SK-N-SH (cell line): ENCODE data around the gene ATP13A3. TPM values are rescaled to one million over a fixed set of nuclear protein-coding genes. Genes with fewer than 3 reads are reported as not detected.

Experiments
- CTCF ChIA-PET: fragments of 300-600, 350-600 bp; formaldehyde crosslinking; extraction: SDS; loops from one replicate; lab custom pipeline; 2021; lab: Yijun Ruan, JAX
- POLR2A ChIA-PET: fragments of 350-600 bp; sonication (Branson Sonifier 250); formaldehyde crosslinking; extraction: SDS; loops from one replicate; lab custom pipeline; 2020; ENCODE audit warnings: antibody characterized with exemption, inconsistent platforms; lab: Yijun Ruan, JAX
- DNase-seq: peaks from one replicate; pipeline ENCODE4 v3.0.0; 2012
- H2AFZ ChIP-seq: fragments of 200-600 bp; sonication (generic); 2 replicates; pipeline ENCODE4 v1.8.1; 2016; ENCODE audit warnings: antibody characterized with exemption, mild to moderate bottlenecking, low read depth
- H3F3A ChIP-seq: fragments of 200-600 bp; sonication (generic); replicated peaks from 2 replicates; pipeline ENCODE3; 2016; ENCODE audit warnings: antibody characterized with exemption, mild to moderate bottlenecking; ENCODE audit not compliant: insufficient read depth
- H3K27ac ChIP-seq, 2 experiments: fragments of 200-500 bp in 1 of 2; fragments of 200-600 bp in 1 of 2; sonication (Bioruptor generic) in 1 of 2; sonication (generic), shearing (Covaris generic) in 1 of 2; 2 replicates each; pipeline versions ENCODE4 v1.5.1 to v1.6.1; 2014 to 2016; ENCODE audit warnings: low read depth in 2 of 2, inconsistent platforms in 1 of 2, low read length in 1 of 2, mild to moderate bottlenecking in 1 of 2, mixed read lengths in 1 of 2
- H3K27me3 ChIP-seq: fragments of 200-600 bp; sonication (generic), shearing (Covaris generic); 2 replicates; pipeline ENCODE4 v1.6.1; 2016; ENCODE audit warnings: mixed run types; ENCODE audit not compliant: insufficient read depth
- H3K36me3 ChIP-seq, 2 experiments: fragments of 200-500 bp in 1 of 2; fragments of 200-600 bp in 1 of 2; sonication (Bioruptor generic) in 1 of 2; sonication (generic) in 1 of 2; replicated peaks in 1 of 2; 2 replicates each; pipeline versions ENCODE3 to v1.5.1; 2014 to 2016; ENCODE audit warnings: low read length in 1 of 2, mild to moderate bottlenecking in 1 of 2; ENCODE audit not compliant: insufficient read depth in 2 of 2, control insufficient read depth in 1 of 2
- H3K4me1 ChIP-seq, 2 experiments: fragments of 200-500 bp in 1 of 2; fragments of 200-600 bp in 1 of 2; sonication (Bioruptor generic) in 1 of 2; sonication (generic), shearing (Covaris generic) in 1 of 2; 2 replicates each; pipeline versions ENCODE4 v1.5.1 to v1.6.1; 2014 to 2016; ENCODE audit warnings: low read depth in 1 of 2, low read length in 1 of 2, mixed run types in 1 of 2; ENCODE audit not compliant: insufficient read depth in 2 of 2, control insufficient read depth in 1 of 2
- H3K4me2 ChIP-seq: fragments of 200-600 bp; sonication (generic), shearing (Covaris generic); 2 replicates; pipeline ENCODE4 v1.6.1; 2017; ENCODE audit warnings: mixed run types
- H3K4me3 ChIP-seq, 2 experiments: fragments of 200-500 bp in 1 of 2; fragments of 200-600 bp in 1 of 2; sonication (Bioruptor generic) in 1 of 2; sonication (generic), shearing (Covaris generic) in 1 of 2; 2 replicates each; pipeline versions ENCODE4 v1.5.1 to v1.8.1; 2014 to 2016; ENCODE audit warnings: low read depth in 2 of 2, inconsistent platforms in 1 of 2, low read length in 1 of 2, mild to moderate bottlenecking in 1 of 2, mixed read lengths in 1 of 2, moderate library complexity in 1 of 2
- H3K79me2 ChIP-seq: fragments of 200-600 bp; sonication (generic); 2 replicates; pipeline ENCODE4 v1.8.1; 2017; ENCODE audit warnings: mild to moderate bottlenecking; ENCODE audit not compliant: insufficient read depth
- H3K9ac ChIP-seq: fragments of 200-600 bp; sonication (generic); 2 replicates; pipeline ENCODE4 v1.6.1; 2017; ENCODE audit warnings: mixed run types
- H3K9me2 ChIP-seq: fragments of 200-600 bp; sonication (generic); 2 replicates; pipeline ENCODE4 v1.6.1; 2017; ENCODE audit warnings: mixed run types
- H3K9me3 ChIP-seq: fragments of 200-600 bp; sonication (generic); 2 replicates; pipeline ENCODE4 v1.6.1; 2017; ENCODE audit warnings: mixed run types, mild to moderate bottlenecking, moderate library complexity
- H4K20me1 ChIP-seq: fragments of 200-600 bp; sonication (generic); 2 replicates; pipeline ENCODE4 v1.6.1; 2017; ENCODE audit warnings: mild to moderate bottlenecking, mixed run types; ENCODE audit not compliant: insufficient read depth
- FOXJ3 ChIP-seq: sonication (generic); formaldehyde crosslinking; IDR thresholded peaks from 2 replicates; pipeline ENCODE4 v1.5.1; 2020; ENCODE audit warnings: mild to moderate bottlenecking, missing genetic modification reagents
- FOXM1 ChIP-seq: IDR thresholded peaks from 2 replicates; pipeline ENCODE4 v1.4.0; 2012; ENCODE audit warnings: low read depth, mild to moderate bottlenecking
- MEF2A ChIP-seq: IDR thresholded peaks from 2 replicates; pipeline ENCODE4 v1.4.0; 2012; ENCODE audit warnings: low read depth, borderline replicate concordance
- MXI1 ChIP-seq: IDR thresholded peaks from 2 replicates; pipeline ENCODE4 v1.6.1; 2012; ENCODE audit warnings: mild to moderate bottlenecking, low read depth, low read length, improper control_type of control experiment
- NRF1 ChIP-seq: IDR thresholded peaks from 2 replicates; pipeline ENCODE4 v1.6.1; 2012; ENCODE audit warnings: low read depth, mild to moderate bottlenecking, low read length
- RFX5 ChIP-seq: IDR thresholded peaks from 2 replicates; pipeline ENCODE4 v1.6.1; 2012; ENCODE audit warnings: mild to moderate bottlenecking, improper control_type of control experiment, low read length
- SMC3 ChIP-seq: IDR thresholded peaks from 2 replicates; pipeline ENCODE4 v1.6.1; 2012; ENCODE audit warnings: low read depth, low read length, improper control_type of control experiment
- TEAD4 ChIP-seq: IDR thresholded peaks from 2 replicates; pipeline ENCODE4 v1.4.0; 2012; ENCODE audit warnings: mild to moderate bottlenecking, borderline replicate concordance; ENCODE audit not compliant: insufficient read depth
- WGBS: methylation state at CpG from one replicate; pipeline ENCODE4 v1.1.6; 2017; ENCODE audit warnings: low lambda C conversion rate; 5-methylcytosine and 5-hydroxymethylcytosine counted together
- polyA plus RNA-seq, 3 experiments: library from polyadenylated mRNA; depleted of rRNA; stranded (reverse); fragments of >200 nt; gene quantifications; 2 replicates each; pipeline ENCODE4 v1.2.3, GENCODE V29; 2012
- TF ChIP-seq, protein P1 (sequence below): IDR thresholded peaks from 2 replicates; pipeline ENCODE4 v1.4.0; 2012; ENCODE audit warnings: low read depth, borderline replicate concordance
- TF ChIP-seq, protein P2 (sequence below): IDR thresholded peaks from 2 replicates; pipeline ENCODE4 v1.4.0; 2012; ENCODE audit warnings: low read depth
- TF ChIP-seq, protein P3 (sequence below): fragments of 150-350 bp; IDR thresholded peaks from 2 replicates; pipeline ENCODE4 v1.6.1; 2017; ENCODE audit warnings: antibody characterized with exemption, low read length, low read depth, borderline replicate concordance
- TF ChIP-seq, protein P4 (sequence below): fragments of 150-350 bp; IDR thresholded peaks from 2 replicates; pipeline ENCODE4 v1.6.1; 2016; ENCODE audit warnings: mild to moderate bottlenecking, low read depth, low read length
- TF ChIP-seq, protein P5 (sequence below): fragments of 200-600 bp; sonication (generic); IDR thresholded peaks from 2 replicates; pipeline ENCODE4 v1.6.1; 2017; ENCODE audit warnings: antibody characterized with exemption, mild to moderate bottlenecking, moderate library complexity
- TF ChIP-seq, protein P6 (sequence below): IDR thresholded peaks from 2 replicates; pipeline ENCODE4 v1.6.1; 2012; ENCODE audit warnings: mild to moderate bottlenecking, low read depth, low read length, moderate library complexity
- TF ChIP-seq, protein P7 (sequence below): IDR thresholded peaks from 2 replicates; pipeline ENCODE4 v1.4.0; 2012; ENCODE audit warnings: low read depth, borderline replicate concordance

Gene ATP13A3
- polyA plus RNA-seq, 1 of the 3 experiments (the other 2 are of a cell fraction) = 48.2 TPM

DNA sequence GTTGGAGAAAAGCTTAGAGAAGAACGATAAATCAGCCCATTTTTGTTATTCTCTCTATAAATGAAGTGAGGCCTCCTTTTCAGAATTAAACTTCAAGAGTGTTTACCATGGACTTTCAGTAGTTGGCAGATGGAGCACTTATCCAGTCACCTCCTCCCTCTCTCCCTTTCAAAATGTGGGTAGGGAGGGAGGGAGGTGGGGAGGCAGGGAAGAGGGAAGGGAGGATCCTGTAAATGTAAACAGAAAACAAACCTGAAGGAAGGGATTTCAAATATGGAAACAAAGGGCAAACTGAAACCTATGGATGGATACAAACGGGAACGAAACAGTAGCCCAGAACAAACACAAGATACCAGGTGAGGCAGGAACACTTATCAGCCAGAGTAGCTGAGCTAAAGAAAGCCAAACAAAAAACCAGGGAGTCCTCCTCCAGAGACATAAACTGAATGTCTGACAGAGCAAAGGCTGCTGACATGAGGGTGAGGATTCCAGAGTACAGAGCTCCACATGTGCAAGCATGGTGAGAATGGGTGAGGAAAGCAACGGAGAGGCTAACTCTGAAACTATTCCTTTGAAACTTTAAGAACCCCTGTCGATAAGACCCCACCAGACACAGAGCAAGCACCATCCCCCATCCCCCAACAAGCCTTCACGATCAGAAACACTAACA lies 46.8 kb downstream of the ATP13A3 start:
- no peak overlapping the region for H3K4me2 ChIP-seq

More for the DNA sequence above, 46.8 kb downstream of the ATP13A3 start:
- H3K9ac ChIP-seq = no peak overlapping the region
- H3K27ac ChIP-seq = no peak overlapping the region
- H2AFZ ChIP-seq = no peak overlapping the region
- CTCF ChIA-PET = interaction anchor here (2.4 kb wide), 1 partner anchor 10 kb away, joined by 9 read pairs; no protein-coding TSS in a partner anchor
- no peaks in the 10 kb centered on the region; a peak in 1 of 4 replicates for H3K4me1 ChIP-seq
- H3K9me2 ChIP-seq = no peaks in the 10 kb centered on the region
- no peaks in the 10 kb centered on the region for H3K27me3 ChIP-seq
- POLR2A ChIA-PET = no interaction called here
- no peak overlapping the region for H3K4me3 ChIP-seq
- peaks cover 85 to 86% of the 10 kb centered on the region in 2 experiments for H3K36me3 ChIP-seq
- H3K79me2 ChIP-seq = peaks cover 63% of the 10 kb centered on the region
- H4K20me1 ChIP-seq = no peaks in the 10 kb centered on the region
- TF ChIP-seq, protein P1, sequence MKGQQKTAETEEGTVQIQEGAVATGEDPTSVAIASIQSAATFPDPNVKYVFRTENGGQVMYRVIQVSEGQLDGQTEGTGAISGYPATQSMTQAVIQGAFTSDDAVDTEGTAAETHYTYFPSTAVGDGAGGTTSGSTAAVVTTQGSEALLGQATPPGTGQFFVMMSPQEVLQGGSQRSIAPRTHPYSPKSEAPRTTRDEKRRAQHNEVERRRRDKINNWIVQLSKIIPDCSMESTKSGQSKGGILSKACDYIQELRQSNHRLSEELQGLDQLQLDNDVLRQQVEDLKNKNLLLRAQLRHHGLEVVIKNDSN = no peak
- TF ChIP-seq MXI1 = no peak
- TF ChIP-seq NRF1 = no peak
- TF ChIP-seq, protein P2, sequence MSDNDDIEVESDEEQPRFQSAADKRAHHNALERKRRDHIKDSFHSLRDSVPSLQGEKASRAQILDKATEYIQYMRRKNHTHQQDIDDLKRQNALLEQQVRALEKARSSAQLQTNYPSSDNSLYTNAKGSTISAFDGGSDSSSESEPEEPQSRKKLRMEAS = no peak
- TF ChIP-seq, protein P3, sequence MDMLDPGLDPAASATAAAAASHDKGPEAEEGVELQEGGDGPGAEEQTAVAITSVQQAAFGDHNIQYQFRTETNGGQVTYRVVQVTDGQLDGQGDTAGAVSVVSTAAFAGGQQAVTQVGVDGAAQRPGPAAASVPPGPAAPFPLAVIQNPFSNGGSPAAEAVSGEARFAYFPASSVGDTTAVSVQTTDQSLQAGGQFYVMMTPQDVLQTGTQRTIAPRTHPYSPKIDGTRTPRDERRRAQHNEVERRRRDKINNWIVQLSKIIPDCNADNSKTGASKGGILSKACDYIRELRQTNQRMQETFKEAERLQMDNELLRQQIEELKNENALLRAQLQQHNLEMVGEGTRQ = no peak
- no peak for TF ChIP-seq MEF2A
- TF ChIP-seq, protein P4, sequence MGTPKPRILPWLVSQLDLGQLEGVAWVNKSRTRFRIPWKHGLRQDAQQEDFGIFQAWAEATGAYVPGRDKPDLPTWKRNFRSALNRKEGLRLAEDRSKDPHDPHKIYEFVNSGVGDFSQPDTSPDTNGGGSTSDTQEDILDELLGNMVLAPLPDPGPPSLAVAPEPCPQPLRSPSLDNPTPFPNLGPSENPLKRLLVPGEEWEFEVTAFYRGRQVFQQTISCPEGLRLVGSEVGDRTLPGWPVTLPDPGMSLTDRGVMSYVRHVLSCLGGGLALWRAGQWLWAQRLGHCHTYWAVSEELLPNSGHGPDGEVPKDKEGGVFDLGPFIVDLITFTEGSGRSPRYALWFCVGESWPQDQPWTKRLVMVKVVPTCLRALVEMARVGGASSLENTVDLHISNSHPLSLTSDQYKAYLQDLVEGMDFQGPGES = no peak
- TF ChIP-seq, protein P5, sequence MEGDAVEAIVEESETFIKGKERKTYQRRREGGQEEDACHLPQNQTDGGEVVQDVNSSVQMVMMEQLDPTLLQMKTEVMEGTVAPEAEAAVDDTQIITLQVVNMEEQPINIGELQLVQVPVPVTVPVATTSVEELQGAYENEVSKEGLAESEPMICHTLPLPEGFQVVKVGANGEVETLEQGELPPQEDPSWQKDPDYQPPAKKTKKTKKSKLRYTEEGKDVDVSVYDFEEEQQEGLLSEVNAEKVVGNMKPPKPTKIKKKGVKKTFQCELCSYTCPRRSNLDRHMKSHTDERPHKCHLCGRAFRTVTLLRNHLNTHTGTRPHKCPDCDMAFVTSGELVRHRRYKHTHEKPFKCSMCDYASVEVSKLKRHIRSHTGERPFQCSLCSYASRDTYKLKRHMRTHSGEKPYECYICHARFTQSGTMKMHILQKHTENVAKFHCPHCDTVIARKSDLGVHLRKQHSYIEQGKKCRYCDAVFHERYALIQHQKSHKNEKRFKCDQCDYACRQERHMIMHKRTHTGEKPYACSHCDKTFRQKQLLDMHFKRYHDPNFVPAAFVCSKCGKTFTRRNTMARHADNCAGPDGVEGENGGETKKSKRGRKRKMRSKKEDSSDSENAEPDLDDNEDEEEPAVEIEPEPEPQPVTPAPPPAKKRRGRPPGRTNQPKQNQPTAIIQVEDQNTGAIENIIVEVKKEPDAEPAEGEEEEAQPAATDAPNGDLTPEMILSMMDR = no peak
- no peak for TF ChIP-seq FOXM1
- TF ChIP-seq, protein P6, sequence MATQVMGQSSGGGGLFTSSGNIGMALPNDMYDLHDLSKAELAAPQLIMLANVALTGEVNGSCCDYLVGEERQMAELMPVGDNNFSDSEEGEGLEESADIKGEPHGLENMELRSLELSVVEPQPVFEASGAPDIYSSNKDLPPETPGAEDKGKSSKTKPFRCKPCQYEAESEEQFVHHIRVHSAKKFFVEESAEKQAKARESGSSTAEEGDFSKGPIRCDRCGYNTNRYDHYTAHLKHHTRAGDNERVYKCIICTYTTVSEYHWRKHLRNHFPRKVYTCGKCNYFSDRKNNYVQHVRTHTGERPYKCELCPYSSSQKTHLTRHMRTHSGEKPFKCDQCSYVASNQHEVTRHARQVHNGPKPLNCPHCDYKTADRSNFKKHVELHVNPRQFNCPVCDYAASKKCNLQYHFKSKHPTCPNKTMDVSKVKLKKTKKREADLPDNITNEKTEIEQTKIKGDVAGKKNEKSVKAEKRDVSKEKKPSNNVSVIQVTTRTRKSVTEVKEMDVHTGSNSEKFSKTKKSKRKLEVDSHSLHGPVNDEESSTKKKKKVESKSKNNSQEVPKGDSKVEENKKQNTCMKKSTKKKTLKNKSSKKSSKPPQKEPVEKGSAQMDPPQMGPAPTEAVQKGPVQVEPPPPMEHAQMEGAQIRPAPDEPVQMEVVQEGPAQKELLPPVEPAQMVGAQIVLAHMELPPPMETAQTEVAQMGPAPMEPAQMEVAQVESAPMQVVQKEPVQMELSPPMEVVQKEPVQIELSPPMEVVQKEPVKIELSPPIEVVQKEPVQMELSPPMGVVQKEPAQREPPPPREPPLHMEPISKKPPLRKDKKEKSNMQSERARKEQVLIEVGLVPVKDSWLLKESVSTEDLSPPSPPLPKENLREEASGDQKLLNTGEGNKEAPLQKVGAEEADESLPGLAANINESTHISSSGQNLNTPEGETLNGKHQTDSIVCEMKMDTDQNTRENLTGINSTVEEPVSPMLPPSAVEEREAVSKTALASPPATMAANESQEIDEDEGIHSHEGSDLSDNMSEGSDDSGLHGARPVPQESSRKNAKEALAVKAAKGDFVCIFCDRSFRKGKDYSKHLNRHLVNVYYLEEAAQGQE = no peak
- TF ChIP-seq FOXJ3 = no peak
- TF ChIP-seq SMC3 = no peak
- no peak for TF ChIP-seq TEAD4
- no peak for TF ChIP-seq RFX5
- TF ChIP-seq, protein P7, sequence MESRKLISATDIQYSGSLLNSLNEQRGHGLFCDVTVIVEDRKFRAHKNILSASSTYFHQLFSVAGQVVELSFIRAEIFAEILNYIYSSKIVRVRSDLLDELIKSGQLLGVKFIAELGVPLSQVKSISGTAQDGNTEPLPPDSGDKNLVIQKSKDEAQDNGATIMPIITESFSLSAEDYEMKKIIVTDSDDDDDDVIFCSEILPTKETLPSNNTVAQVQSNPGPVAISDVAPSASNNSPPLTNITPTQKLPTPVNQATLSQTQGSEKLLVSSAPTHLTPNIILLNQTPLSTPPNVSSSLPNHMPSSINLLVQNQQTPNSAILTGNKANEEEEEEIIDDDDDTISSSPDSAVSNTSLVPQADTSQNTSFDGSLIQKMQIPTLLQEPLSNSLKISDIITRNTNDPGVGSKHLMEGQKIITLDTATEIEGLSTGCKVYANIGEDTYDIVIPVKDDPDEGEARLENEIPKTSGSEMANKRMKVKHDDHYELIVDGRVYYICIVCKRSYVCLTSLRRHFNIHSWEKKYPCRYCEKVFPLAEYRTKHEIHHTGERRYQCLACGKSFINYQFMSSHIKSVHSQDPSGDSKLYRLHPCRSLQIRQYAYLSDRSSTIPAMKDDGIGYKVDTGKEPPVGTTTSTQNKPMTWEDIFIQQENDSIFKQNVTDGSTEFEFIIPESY = no peak
- peaks cover 28% of the 10 kb centered on the region for H3F3A ChIP-seq
- WGBS = 91% methylated on average over 6 of the region's 6 CpGs
- DNase-seq = no peak
- H3K9me3 ChIP-seq = no peaks in the 10 kb centered on the region
